Panc1 (cell line): Measurements from ENCODE around the gene IQSEC1. TPM values are rescaled to one million over a fixed set of nuclear protein-coding genes. Genes with fewer than 3 reads are reported as not detected.

Experiments
- ATAC-seq: fragments of 200-7000 bp; cut with Tn5 transposase; 2 replicates; pipeline ENCODE4 v1.9.1; 2020; ENCODE audit warnings: mild to moderate bottlenecking, moderate library complexity
- BruUV-seq: library from RNA; stranded (reverse); fragments of 400-500 nt; replicated peaks from 2 replicates; lab custom pipeline; 2021; lab: Mats Ljungman, UMichigan
- CTCF ChIA-PET: fragments of 300-600 bp; sonication (Branson Sonifier 250); formaldehyde crosslinking; loops from one replicate; lab custom pipeline; 2022; ENCODE audit warnings: antibody characterized with exemption; lab: Charles Lee
- POLR2A ChIA-PET: fragments of 300-600 bp; sonication (Branson Sonifier 250); formaldehyde crosslinking; loops from one replicate; lab custom pipeline; 2022; ENCODE audit warnings: antibody characterized with exemption; lab: Charles Lee
- DNase-seq: peaks from one replicate; pipeline ENCODE4 v3.0.0-alpha.2; 2010; ENCODE audit warnings: low read depth, low spot score
- H3K27ac ChIP-seq: 2 replicates; pipeline ENCODE4 v1.5.1; 2011; ENCODE audit warnings: mild to moderate bottlenecking, low read length, inconsistent platforms
- H3K27me3 ChIP-seq: fragments of 200-500 bp; sonication (Bioruptor generic); 2 replicates; pipeline ENCODE4 v1.6.0; 2014; ENCODE audit warnings: low read length, inconsistent platforms; ENCODE audit not compliant: control insufficient read depth, insufficient read depth
- H3K36me3 ChIP-seq: fragments of 200-500 bp; sonication (Bioruptor generic); 2 replicates; pipeline ENCODE4 v1.5.1; 2014; ENCODE audit warnings: inconsistent platforms, mild to moderate bottlenecking, low read length, moderate library complexity; ENCODE audit not compliant: control insufficient read depth, insufficient read depth
- H3K4me1 ChIP-seq: 2 replicates; pipeline ENCODE4 v1.5.1; 2011; ENCODE audit warnings: inconsistent platforms, mild to moderate bottlenecking, low read length, moderate library complexity; ENCODE audit not compliant: control insufficient read depth, insufficient read depth
- H3K4me3 ChIP-seq, 2 experiments: 2 replicates each; pipeline ENCODE4 v1.5.1; 2011 to 2012; ENCODE audit warnings: low read depth in 2 of 2, low read length in 2 of 2, mild to moderate bottlenecking in 2 of 2, inconsistent platforms in 1 of 2, moderate library complexity in 1 of 2
- H3K9me3 ChIP-seq: fragments of 200-500 bp; sonication (Bioruptor generic); 2 replicates; pipeline ENCODE4 v1.5.1; 2014; ENCODE audit warnings: low read depth, mild to moderate bottlenecking, inconsistent platforms, low read length, moderate library complexity; ENCODE audit not compliant: control insufficient read depth, insufficient read depth
- POLR2AphosphoS5 ChIP-seq: IDR thresholded peaks from 2 replicates; pipeline ENCODE4 v1.6.1; 2012; ENCODE audit warnings: mild to moderate bottlenecking, low read depth, low read length, moderate library complexity
- SIN3A ChIP-seq: IDR thresholded peaks from 2 replicates; pipeline ENCODE4 v1.6.1; 2012; ENCODE audit warnings: low read depth, mild to moderate bottlenecking, low read length, moderate library complexity, borderline replicate concordance; ENCODE audit not compliant: insufficient read depth
- TCF7L2 ChIP-seq: IDR thresholded peaks from 2 replicates; pipeline ENCODE4 v1.6.1; 2011; ENCODE audit warnings: mild to moderate bottlenecking, low read depth, low read length, inconsistent platforms
- in situ Hi-C: cut with HindIII; loops from 2 replicates; pipeline ENCODE4 v1.10.0; 2016; ENCODE audit warnings: low sequenced_read_pairs, low pct_unique_long_range_greater_than_20kb
- intact Hi-C: fragments of 100-400 bp; cut with micrococcal nuclease; formaldehyde crosslinking; loops from one replicate; pipeline ENCODE4 v1.10.0; 2022; ENCODE audit not compliant: unreplicated experiment
- total RNA-seq: library from RNA; stranded (reverse); gene quantifications from one replicate; pipeline ENCODE4 v1.2.1, GENCODE V29; 2021; ENCODE audit not compliant: unreplicated experiment
- TF ChIP-seq, protein P1 (sequence below), 2 experiments: IDR thresholded peaks; 2 replicates each; pipeline ENCODE4 v1.6.1; 2011 to 2012; ENCODE audit warnings: low read depth in 2 of 2, control low read depth in 1 of 2, low read length in 1 of 2, mild to moderate bottlenecking in 1 of 2, moderate library complexity in 1 of 2; ENCODE audit not compliant: insufficient read depth in 1 of 2
- TF ChIP-seq, protein P2 (sequence below): fragments of 450-650 bp; IDR thresholded peaks from 2 replicates; pipeline ENCODE4 v1.5.1; 2017; ENCODE audit warnings: mild to moderate bottlenecking

The IQSEC1 gene
- total RNA-seq, 1 experiment from 2014 or later: 28.4 TPM

DNA sequence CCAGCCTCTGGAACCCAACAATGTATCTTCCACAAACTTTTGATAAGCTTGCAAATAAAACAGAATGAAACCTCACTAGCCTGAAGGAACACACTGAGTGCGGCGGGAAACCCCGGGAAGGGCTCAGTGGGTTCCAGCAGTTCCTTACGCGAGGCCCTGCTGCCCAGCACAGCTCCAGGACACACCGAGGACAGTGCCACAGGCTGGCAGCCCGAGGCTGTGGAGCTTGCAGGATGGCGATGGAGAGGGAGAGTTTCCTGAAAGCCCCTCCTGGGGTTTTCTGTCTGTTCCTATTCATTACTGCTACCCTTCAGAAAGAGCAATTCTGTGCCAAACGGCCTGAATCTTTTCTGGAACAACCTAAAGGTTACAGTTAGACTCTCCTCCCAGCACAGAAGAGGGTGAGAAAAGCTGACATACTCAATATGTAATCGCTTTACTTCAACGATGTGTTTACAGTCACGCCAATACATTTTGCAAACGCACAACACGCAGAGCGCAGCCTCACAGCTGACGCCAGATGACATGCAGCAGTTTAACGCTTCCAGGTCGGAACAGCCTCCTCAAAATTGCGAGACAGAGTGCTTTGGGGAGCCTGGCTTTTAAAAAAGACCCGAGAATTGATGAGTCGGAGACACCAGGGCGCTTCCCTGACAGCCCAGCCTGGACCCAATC is 174.8 kb downstream of the IQSEC1 start:
- Histone ChIP-seq H3K27me3 (no peaks in the 10 kb centered on the region), H3K27ac (no peak overlapping the region), H3K4me3 (no peak overlapping the region), H3K9me3 (no peaks in the 10 kb centered on the region), H3K36me3 (no peaks in the 10 kb centered on the region), H3K4me1 (no peaks in the 10 kb centered on the region)
- intact Hi-C loops: no loop called here
- POLR2A ChIA-PET: no interaction called here
- TF ChIP-seq SIN3A: no peak
- no peak for TF ChIP-seq POLR2AphosphoS5
- TF ChIP-seq, protein P1, sequence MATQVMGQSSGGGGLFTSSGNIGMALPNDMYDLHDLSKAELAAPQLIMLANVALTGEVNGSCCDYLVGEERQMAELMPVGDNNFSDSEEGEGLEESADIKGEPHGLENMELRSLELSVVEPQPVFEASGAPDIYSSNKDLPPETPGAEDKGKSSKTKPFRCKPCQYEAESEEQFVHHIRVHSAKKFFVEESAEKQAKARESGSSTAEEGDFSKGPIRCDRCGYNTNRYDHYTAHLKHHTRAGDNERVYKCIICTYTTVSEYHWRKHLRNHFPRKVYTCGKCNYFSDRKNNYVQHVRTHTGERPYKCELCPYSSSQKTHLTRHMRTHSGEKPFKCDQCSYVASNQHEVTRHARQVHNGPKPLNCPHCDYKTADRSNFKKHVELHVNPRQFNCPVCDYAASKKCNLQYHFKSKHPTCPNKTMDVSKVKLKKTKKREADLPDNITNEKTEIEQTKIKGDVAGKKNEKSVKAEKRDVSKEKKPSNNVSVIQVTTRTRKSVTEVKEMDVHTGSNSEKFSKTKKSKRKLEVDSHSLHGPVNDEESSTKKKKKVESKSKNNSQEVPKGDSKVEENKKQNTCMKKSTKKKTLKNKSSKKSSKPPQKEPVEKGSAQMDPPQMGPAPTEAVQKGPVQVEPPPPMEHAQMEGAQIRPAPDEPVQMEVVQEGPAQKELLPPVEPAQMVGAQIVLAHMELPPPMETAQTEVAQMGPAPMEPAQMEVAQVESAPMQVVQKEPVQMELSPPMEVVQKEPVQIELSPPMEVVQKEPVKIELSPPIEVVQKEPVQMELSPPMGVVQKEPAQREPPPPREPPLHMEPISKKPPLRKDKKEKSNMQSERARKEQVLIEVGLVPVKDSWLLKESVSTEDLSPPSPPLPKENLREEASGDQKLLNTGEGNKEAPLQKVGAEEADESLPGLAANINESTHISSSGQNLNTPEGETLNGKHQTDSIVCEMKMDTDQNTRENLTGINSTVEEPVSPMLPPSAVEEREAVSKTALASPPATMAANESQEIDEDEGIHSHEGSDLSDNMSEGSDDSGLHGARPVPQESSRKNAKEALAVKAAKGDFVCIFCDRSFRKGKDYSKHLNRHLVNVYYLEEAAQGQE (IDR thresholded peaks at IDR 0.05; ENCODE audit: insufficient read depth in 1 of 2, low read depth in 2 of 2, low read length in 1 of 2): no peak
- TF ChIP-seq TCF7L2: no peak
- TF ChIP-seq, protein P2, sequence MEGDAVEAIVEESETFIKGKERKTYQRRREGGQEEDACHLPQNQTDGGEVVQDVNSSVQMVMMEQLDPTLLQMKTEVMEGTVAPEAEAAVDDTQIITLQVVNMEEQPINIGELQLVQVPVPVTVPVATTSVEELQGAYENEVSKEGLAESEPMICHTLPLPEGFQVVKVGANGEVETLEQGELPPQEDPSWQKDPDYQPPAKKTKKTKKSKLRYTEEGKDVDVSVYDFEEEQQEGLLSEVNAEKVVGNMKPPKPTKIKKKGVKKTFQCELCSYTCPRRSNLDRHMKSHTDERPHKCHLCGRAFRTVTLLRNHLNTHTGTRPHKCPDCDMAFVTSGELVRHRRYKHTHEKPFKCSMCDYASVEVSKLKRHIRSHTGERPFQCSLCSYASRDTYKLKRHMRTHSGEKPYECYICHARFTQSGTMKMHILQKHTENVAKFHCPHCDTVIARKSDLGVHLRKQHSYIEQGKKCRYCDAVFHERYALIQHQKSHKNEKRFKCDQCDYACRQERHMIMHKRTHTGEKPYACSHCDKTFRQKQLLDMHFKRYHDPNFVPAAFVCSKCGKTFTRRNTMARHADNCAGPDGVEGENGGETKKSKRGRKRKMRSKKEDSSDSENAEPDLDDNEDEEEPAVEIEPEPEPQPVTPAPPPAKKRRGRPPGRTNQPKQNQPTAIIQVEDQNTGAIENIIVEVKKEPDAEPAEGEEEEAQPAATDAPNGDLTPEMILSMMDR: no peak
- BruUV-seq: no TSS peak
- no peak for ATAC-seq
- in situ Hi-C loops: no loop called here
- no peak for DNase-seq
- CTCF ChIA-PET: no interaction called here

DNA sequence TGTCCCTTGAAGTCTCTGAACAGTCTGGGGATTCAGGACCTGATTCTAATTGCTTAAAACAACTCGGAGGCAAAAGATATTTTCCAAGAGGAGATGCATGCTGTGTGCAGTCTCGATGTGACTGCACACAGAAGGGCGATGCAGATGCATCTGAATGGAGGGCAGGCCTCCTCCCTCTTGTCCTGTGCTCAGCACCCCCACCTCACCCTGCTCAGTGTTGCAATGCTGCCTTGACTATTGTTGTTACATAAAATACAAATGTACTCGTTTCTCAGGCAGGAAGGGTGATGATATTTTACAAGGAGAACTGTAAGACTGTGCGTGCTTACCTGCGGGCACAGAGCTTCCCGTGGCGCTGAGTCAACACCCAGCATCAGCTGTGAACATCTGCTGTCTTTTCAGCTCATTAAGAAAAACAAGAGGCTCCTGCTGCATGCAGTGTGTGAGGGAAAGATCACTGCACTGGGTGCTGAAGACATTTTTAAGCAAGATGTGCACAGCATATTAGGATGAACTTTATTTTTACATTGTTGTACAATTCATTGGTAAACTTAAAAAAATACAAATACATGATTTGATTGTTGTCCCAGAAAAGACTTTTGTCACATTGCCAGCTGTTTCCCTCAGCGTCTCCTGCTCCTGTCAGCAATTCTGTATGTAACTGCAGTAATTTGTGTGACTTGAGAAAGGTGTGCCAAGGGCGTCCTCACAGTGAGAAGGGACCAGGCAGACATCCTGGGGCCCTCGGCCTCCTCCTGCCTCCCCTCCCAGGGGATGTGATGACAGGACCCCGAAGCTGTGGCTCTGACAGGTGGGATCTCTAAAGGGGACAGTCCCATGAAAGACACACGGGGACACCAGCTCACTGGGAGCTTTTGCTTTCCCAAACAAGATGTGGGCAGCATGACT is 175.6 kb downstream of the IQSEC1 start:
- Histone ChIP-seq H3K27ac (no peak overlapping the region), H3K9me3 (no peaks in the 10 kb centered on the region), H3K4me1 (no peaks in the 10 kb centered on the region), H3K4me3 (no peak overlapping the region), H3K36me3 (no peaks in the 10 kb centered on the region), H3K27me3 (no peaks in the 10 kb centered on the region)
- no TSS peak for BruUV-seq
- DNase-seq (no peak), ATAC-seq (no peak)
- intact Hi-C loops: no loop called here
- no peak for TF ChIP-seq POLR2AphosphoS5
- no peak for TF ChIP-seq SIN3A
- TF ChIP-seq TCF7L2: no peak
- TF ChIP-seq, protein P2: no peak
- CTCF ChIA-PET: interaction anchor here (0.6 kb wide), 1 partner anchor 8 kb away, joined by 6 read pairs; no protein-coding TSS in a partner anchor
- in situ Hi-C loops: no loop called here
- POLR2A ChIA-PET: no interaction called here
